ENCODE data around the gene SASH1. TPM values are rescaled to one million over a fixed set of nuclear protein-coding genes. Genes with fewer than 3 reads are reported as not detected.

The SASH1 gene
- total and polyA plus RNA-seq, 9 of the 15 experiments (the other 6 are each of a cell fraction or from before 2014, with no cell fraction given): 0.35 to 3.5 (median 1.6) TPM

- no peak for ATAC-seq
- Histone ChIP-seq H3K79me2 (ENCODE audit: control insufficient read depth, insufficient read depth, low read length) (no peaks in the 10 kb centered on the region), H3K4me1 (replicated peaks in 1 of 2; ENCODE audit: control insufficient read depth in 2 of 2, insufficient read depth in 2 of 2, low read length in 2 of 2) (no peaks in the 10 kb centered on the region), H3K9me1 (ENCODE audit: control insufficient read depth, insufficient read depth, low read length) (no peaks in the 10 kb centered on the region), H3K27ac (ENCODE audit: extremely low read depth, low read depth, low read length) (no peak overlapping the region), H3K36me3 (ENCODE audit: control insufficient read depth, insufficient read depth, low read length) (no peaks in the 10 kb centered on the region), H2AFZ (ENCODE audit: low read depth, low read length) (no peak overlapping the region), H3K9me3 (replicated peaks; ENCODE audit: control insufficient read depth, insufficient read depth, low read depth, low read length) (no peaks in the 10 kb centered on the region), H3K27me3 (ENCODE audit: control insufficient read depth in 2 of 2, insufficient read depth in 2 of 2, low read length in 2 of 2) (peaks cover 17 to 24% of the 10 kb centered on the region in 2 experiments; a peak in 4 of 5 replicates), H3K4me2 (ENCODE audit: insufficient read depth, low read length) (no peak overlapping the region), H3K9ac (ENCODE audit: insufficient read depth in 1 of 2, low read depth in 2 of 2, low read length in 2 of 2) (no peak overlapping the region), H3K4me3 (no peak overlapping the region), H4K20me1 (replicated peaks; ENCODE audit: control insufficient read depth, insufficient read depth, low read length) (no peaks in the 10 kb centered on the region)
- intact Hi-C loops (cut with micrococcal nuclease) (no loop called here), in situ Hi-C loops (cut with MboI) (no loop called here)
- ChIA-PET CTCF (ENCODE audit: low intra/inter-chr PET ratio) (no interaction called here), POLR2A (interaction anchor here (0.8 kb wide), 1 partner anchor 28 kb away, joined by 4 read pairs; no protein-coding TSS in a partner anchor)
- BruUV-seq (replicated peaks): no TSS peak
- DNase-seq (ENCODE audit: extremely low read depth in 1 of 4, low spot score in 3 of 4): no peak
- TF ChIP-seq, protein P1, sequence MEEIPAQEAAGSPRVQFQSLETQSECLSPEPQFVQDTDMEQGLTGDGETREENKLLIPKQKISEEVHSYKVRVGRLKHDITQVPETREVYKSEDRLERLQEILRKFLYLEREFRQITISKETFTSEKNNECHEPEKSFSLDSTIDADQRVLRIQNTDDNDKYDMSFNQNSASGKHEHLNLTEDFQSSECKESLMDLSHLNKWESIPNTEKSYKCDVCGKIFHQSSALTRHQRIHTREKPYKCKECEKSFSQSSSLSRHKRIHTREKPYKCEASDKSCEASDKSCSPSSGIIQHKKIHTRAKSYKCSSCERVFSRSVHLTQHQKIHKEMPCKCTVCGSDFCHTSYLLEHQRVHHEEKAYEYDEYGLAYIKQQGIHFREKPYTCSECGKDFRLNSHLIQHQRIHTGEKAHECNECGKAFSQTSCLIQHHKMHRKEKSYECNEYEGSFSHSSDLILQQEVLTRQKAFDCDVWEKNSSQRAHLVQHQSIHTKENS (CRISPR knock-in tag; IDR thresholded peaks at IDR 0.05): no peak
- no peak for TF ChIP-seq KDM1A (IDR thresholded peaks at IDR 0.05)
- TF ChIP-seq XRCC4 (IDR thresholded peaks at IDR 0.05; ENCODE audit: extremely low read depth, insufficient read depth, insufficient read length): no peak
- no peak for TF ChIP-seq TEAD4 (IDR thresholded peaks at IDR 0.05; ENCODE audit: low read length)
- no peak for TF ChIP-seq TEAD4 (CRISPR knock-in tag; IDR thresholded peaks at IDR 0.05; ENCODE audit: borderline replicate concordance)
- no peak for TF ChIP-seq PCBP2 (IDR thresholded peaks at IDR 0.05; ENCODE audit: low read depth, low read length, poor library complexity, severe bottlenecking)
- no peak for TF ChIP-seq NCOA6 (IDR thresholded peaks at IDR 0.05)
- no peak for TF ChIP-seq ZNF23 (CRISPR knock-in tag; IDR thresholded peaks at IDR 0.05)
- no peak for TF ChIP-seq PTRF (tag; IDR thresholded peaks at IDR 0.05)
- no peak for TF ChIP-seq DACH1 (IDR thresholded peaks at IDR 0.05; ENCODE audit: partially characterized antibody)
- no peak for TF ChIP-seq TCF7L2 (IDR thresholded peaks at IDR 0.05; ENCODE audit: low read depth, low read length)
- no peak for TF ChIP-seq NR0B1 (IDR thresholded peaks at IDR 0.05; ENCODE audit: partially characterized antibody)
- no peak for TF ChIP-seq CHD2 (IDR thresholded peaks at IDR 0.05; ENCODE audit: low read depth, low read length)
- WGBS (ENCODE audit: insufficient coverage, low coverage, missing lambda C conversion rate): 2% methylated on average over 3 of the region's 3 CpGs
- FAIRE-seq: no peak
Observed at GRCh38 chr6:148414092-148414489, 71.5 kb downstream of the SASH1 start.
